ENCODE measurements around the gene ASGR2. TPM values are rescaled to one million over a fixed set of nuclear protein-coding genes. Genes with fewer than 3 reads are reported as not detected.
"Not testable (repeated sequence)": the region's sequence is repeated elsewhere in the genome, so short reads cannot be mapped to it uniquely, and the experiment has no call there.

ASGR2 gene
- total RNA-seq, 1 donor from 2014 or later = not detected

DNA sequence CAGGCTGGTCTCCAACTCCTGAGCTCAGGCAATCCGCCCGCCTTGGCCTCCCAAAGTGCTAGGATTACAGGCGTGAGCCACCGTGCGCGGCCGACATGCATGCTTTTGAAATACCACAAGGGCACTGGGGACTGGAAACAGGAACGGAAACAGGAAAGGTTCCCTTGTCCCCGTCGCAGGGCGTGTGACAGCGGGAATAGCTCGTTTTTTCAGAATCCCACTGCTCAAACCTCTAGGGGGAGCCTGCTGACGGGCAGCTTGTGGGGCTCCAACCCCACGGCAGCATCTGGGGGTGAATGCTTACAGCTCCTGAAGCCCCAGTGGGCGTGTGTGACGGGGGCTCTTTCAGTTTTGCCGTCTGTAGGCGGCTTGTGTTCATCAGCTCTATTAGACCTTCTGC is 18.8 kb upstream of the ASGR2 start:
- intact Hi-C loops (cut with micrococcal nuclease) = no loop called here
- peaks cover 11% of the 10 kb centered on the region for H3K27me3 Mint-ChIP-seq
- H3K36me3 Mint-ChIP-seq (ENCODE audit: low read depth) = no peaks in the 10 kb centered on the region
- H3K4me1 Mint-ChIP-seq = peaks cover 19% of the 10 kb centered on the region
- H3K4me3 Mint-ChIP-seq = peak overlapping the region; percentile 69
- peak; percentile 78 for DNase-seq
- H3K27ac Mint-ChIP-seq = peak overlapping the region; percentile 87
- no peaks in the 10 kb centered on the region for H3K9me3 Mint-ChIP-seq

DNA sequence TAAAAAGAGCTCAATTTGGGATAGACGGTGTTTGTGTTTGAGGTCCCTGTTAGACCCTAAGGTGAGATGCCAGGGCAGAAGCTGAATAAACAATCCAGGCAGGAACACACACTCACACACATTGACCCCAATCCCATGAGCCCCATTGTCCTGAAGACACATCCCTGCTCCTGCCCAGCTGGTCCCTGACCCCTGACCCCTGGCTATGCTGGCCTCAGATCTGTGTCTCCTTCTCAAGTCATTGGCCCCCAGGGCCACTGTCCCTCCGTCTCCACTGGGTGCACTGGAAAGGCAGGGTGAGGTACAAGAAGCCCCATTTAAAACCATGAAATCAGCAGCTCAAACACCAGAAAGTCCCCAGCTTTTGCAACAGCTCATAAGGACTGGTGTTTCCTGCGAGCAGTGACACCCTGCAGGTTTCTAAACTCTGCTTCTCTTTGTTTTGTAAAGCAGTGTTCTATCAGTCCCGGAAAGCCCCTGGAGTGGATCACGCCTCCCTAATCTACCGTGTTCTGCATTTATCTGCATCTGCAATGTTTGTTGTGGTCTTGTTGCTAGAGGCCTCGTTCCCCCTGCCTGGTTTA is 18.0 kb upstream of the ASGR2 start:
- Mint-ChIP-seq H3K4me3 (peak overlapping the region; percentile 75), H3K27ac (peak overlapping the region; percentile 97), H3K36me3 (ENCODE audit: low read depth) (no peaks in the 10 kb centered on the region), H3K9me3 (no peaks in the 10 kb centered on the region), H3K4me1 (peaks cover 19% of the 10 kb centered on the region), H3K27me3 (peaks cover 11% of the 10 kb centered on the region)
- intact Hi-C loops (cut with micrococcal nuclease) = no loop called here
- DNase-seq = peak; percentile 91

DNA sequence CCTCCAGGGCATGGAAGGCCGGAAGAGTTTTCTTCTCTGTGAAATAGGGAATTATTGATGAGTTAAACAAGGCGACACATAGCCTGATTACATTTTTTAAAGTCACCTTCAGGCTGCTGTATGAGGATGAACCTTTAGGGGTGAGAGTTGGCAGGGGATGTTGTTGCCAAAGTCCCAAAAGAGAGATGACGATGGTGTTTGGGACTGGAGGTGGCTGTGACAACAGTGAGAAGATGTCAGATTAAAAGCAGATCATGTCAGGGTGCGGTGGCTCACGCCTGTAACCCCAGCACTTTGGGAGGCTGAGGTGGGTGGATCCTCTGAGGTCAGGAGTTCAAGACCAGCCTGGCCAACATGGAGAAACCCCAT is 16.8 kb upstream of the ASGR2 start:
- H3K9me3 Mint-ChIP-seq = no peaks in the 10 kb centered on the region
- H3K4me1 Mint-ChIP-seq = peaks cover 19% of the 10 kb centered on the region
- intact Hi-C loops (cut with micrococcal nuclease) = no loop called here
- H3K27me3 Mint-ChIP-seq = peaks cover 2% of the 10 kb centered on the region
- no peak overlapping the region for H3K4me3 Mint-ChIP-seq
- no peak for DNase-seq
- H3K36me3 Mint-ChIP-seq (ENCODE audit: low read depth) = no peaks in the 10 kb centered on the region
- H3K27ac Mint-ChIP-seq = no peak overlapping the region

DNA sequence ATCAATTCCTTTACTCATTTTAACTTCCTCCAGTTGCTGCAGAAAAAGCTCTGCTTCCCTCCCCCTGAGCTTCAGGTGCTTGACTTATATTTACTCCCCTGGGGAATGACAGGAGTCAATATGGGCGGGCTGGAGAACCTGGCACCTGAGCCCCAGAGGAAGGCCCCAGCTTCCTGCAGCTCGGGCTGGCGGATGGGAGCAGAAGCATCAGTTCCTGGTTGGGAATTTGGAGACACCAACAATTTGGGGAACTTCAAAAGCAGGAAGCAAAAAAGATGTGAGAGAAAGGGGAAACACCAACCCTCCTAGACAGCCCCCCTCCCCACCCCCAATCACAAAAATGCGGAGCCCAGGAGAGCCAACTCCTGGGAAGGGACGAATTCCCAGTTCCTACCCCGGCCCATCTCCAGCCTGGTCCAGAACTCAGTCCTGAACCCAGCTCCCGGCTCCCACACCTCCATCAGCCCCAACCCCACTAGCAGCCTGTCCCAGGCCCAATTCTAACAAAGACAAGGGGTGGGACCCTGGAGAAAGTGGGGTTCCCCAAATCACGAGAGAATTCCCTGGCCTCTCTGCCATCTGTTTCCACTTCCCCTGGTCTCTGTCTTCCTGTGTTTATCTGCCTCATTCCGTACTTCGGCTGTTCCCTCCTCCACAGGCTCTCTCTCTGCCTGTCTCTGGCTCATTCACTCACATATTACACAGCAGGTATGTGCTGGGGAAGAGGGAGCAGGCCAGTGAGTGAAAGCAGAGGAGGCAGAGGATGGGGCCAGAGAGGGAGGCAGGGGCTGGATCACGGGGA is 16.2 kb upstream of the ASGR2 start:
- intact Hi-C loops (cut with micrococcal nuclease) = no loop called here
- no peaks in the 10 kb centered on the region for H3K36me3 Mint-ChIP-seq (ENCODE audit: low read depth)

DNA sequence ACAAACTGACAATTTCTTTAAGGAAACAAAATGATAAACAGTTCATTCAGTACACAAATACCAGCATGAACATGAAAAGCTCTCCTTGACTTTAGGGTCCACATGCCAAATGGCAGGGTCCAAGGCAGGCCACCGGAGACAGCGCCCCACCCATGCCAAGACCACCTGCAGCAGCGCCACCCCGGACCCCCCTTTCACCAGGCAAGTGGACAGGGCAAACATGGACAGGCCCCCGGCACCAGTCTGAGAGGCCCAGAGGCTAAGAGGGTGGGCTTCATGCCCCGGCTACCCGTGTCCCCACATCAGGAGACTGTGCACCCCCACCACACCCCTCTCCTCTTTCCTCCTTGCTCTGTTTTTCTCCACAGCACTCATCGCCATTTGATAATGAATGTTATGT is 14.7 kb upstream of the ASGR2 start:
- no peak for DNase-seq
- Mint-ChIP-seq H3K36me3 (ENCODE audit: low read depth) (no peaks in the 10 kb centered on the region), H3K27ac (no peak overlapping the region), H3K4me1 (peaks cover 16% of the 10 kb centered on the region), H3K9me3 (no peaks in the 10 kb centered on the region), H3K27me3 (no peaks in the 10 kb centered on the region), H3K4me3 (no peak overlapping the region)
- intact Hi-C loops (cut with micrococcal nuclease) = no loop called here

More for the DNA sequence above, 16.2 kb upstream of the ASGR2 start:
- no peak overlapping the region for H3K27ac Mint-ChIP-seq
- DNase-seq = no peak
- H3K4me1 Mint-ChIP-seq = peaks cover 19% of the 10 kb centered on the region
- no peak overlapping the region for H3K4me3 Mint-ChIP-seq
- no peaks in the 10 kb centered on the region for H3K9me3 Mint-ChIP-seq
- H3K27me3 Mint-ChIP-seq = no peaks in the 10 kb centered on the region

DNA sequence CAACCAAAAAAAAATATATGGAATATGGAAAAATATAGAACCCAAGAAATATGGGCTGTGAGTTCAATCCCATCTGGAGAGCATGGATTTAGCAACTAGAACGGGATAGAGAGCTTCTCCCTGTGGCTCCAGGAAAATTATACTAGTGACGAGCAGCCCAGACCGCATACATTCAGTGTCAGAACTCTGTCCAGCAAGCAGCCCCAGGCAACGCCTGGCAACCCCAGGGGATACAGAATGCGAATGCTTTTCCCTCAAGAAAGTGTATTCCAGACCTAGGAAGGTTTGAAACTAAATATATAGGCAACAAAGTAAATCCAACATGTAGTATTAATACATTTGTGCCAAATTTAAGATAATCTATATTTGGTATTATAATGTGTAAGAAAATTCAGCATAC is 13.5 kb upstream of the ASGR2 start:
- no peak for DNase-seq
- intact Hi-C loops (cut with micrococcal nuclease) = no loop called here
- no peak overlapping the region for H3K27ac Mint-ChIP-seq
- no peak overlapping the region for H3K4me3 Mint-ChIP-seq
- no peaks in the 10 kb centered on the region for H3K9me3 Mint-ChIP-seq
- peaks cover 5% of the 10 kb centered on the region for H3K27me3 Mint-ChIP-seq
- H3K4me1 Mint-ChIP-seq = peaks cover 11% of the 10 kb centered on the region
- H3K36me3 Mint-ChIP-seq (ENCODE audit: low read depth) = no peaks in the 10 kb centered on the region

DNA sequence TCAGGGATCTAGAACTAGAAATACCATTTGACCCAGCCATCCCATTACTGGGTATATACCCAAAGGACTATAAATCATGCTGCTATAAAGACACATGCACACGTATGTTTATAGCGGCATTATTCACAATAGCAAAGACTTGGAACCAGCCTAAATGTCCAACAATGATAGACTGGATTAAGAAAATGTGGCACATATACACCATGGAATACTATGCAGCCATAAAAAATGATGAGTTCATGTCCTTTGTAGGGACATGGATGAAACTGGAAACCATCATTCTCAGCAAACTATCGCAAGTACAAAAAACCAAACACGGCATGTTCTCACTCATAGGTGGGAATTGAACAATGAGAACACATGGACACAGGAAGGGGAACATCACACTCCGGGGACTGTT is 12.9 kb upstream of the ASGR2 start:
- H3K9me3 Mint-ChIP-seq; H3K27me3 Mint-ChIP-seq; H3K4me3 Mint-ChIP-seq; H3K4me1 Mint-ChIP-seq; H3K27ac Mint-ChIP-seq; DNase-seq; intact Hi-C loops (cut with micrococcal nuclease); H3K36me3 Mint-ChIP-seq (ENCODE audit: low read depth): not testable (repeated sequence)

DNA sequence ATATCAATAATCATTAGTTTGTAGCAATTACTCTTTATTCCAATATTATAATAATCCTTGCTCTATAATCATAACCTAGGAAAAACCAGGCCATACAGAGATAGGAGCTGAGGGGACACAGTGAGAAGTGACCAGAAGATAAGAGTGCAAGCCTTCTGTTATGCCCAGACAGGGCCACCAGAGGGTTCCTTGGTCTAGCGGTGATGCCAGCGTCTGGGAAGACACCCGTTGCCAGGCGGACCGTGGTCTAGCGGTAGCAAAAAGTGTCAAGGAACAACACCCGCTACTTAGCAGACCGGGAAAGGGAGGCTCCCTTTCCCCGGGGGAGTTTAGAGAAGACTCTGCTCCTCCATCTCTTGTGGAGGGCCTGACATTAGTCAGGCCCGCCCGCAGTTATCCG is 11.8 kb upstream of the ASGR2 start:
- H3K27me3 Mint-ChIP-seq; H3K4me3 Mint-ChIP-seq; H3K27ac Mint-ChIP-seq; H3K9me3 Mint-ChIP-seq; H3K4me1 Mint-ChIP-seq; DNase-seq; intact Hi-C loops (cut with micrococcal nuclease); H3K36me3 Mint-ChIP-seq (ENCODE audit: low read depth): not testable (repeated sequence)

DNA sequence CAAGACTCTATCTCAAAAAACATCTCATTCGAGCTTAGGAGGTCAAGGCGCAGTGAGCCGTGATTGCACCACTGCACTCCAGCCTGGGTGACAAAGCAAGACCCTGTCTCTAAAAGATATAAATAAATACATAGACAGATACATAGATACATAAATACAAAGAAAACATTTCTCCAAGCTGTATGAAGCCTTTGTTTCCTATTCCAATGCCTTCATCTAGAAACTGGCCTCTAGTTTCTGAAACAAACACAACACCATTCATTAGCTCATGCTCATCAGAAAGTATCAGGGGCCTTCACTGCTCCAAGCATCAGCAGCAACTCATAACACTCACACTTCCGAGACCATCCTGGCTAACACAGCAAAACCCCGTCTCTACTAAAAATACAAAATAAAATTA is 10.3 kb upstream of the ASGR2 start:
- H3K36me3 Mint-ChIP-seq (ENCODE audit: low read depth) = no peaks in the 10 kb centered on the region
- H3K9me3 Mint-ChIP-seq = no peaks in the 10 kb centered on the region
- DNase-seq = no peak
- no peak overlapping the region for H3K4me3 Mint-ChIP-seq
- peaks cover 16% of the 10 kb centered on the region for H3K27me3 Mint-ChIP-seq
- peaks cover 4% of the 10 kb centered on the region for H3K4me1 Mint-ChIP-seq
- H3K27ac Mint-ChIP-seq = no peak overlapping the region
- intact Hi-C loops (cut with micrococcal nuclease) = no loop called here

DNA sequence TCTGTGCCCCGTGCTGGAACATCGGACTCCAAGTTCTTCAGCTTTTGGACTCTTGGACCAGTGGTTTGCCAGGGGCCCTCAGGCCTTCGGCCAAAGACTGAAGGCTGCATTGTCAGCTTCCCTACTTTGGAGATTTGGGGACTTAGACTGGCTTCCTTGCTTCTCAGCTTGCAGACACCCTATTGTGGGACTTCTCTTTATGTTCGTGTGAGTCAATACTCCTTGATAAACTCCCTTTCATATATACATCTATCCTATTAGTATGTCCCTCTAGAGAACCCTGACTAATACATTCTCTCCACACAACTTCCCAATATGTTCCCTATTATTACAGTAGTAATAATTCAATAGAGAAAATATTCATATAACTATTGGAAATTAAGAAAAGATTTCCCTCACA is 9.2 kb upstream of the ASGR2 start:
- Mint-ChIP-seq H3K36me3 (ENCODE audit: low read depth) (no peaks in the 10 kb centered on the region), H3K4me3 (no peak overlapping the region), H3K9me3 (no peaks in the 10 kb centered on the region), H3K27me3 (peaks cover 21% of the 10 kb centered on the region), H3K4me1 (peaks cover 4% of the 10 kb centered on the region), H3K27ac (no peak overlapping the region)
- intact Hi-C loops (cut with micrococcal nuclease) = no loop called here
- DNase-seq = no peak

DNA sequence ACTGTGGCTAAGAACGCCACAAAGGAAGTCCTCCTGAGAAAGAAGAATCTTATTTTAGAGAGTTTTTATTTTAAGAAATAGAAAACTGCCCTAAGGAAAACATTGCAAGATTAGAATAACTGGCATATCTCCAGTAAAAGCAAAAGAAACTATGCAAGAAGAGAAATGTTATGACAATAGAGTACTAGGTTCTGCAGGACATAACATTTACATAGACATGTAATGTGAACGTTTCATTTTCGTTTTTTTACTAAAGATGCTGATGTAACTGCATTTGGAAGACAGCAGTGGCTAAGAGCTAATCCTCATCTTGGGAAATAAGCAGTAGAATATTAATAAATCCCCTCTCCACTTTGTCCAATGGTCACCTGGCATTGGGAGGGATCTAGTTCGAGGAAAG is 7.8 kb upstream of the ASGR2 start:
- Mint-ChIP-seq H3K4me1 (peaks cover 4% of the 10 kb centered on the region), H3K36me3 (ENCODE audit: low read depth) (no peaks in the 10 kb centered on the region), H3K9me3 (no peaks in the 10 kb centered on the region), H3K27ac (no peak overlapping the region), H3K4me3 (no peak overlapping the region), H3K27me3 (peaks cover 22% of the 10 kb centered on the region)
- DNase-seq = no peak
- intact Hi-C loops (cut with micrococcal nuclease) = no loop called here

DNA sequence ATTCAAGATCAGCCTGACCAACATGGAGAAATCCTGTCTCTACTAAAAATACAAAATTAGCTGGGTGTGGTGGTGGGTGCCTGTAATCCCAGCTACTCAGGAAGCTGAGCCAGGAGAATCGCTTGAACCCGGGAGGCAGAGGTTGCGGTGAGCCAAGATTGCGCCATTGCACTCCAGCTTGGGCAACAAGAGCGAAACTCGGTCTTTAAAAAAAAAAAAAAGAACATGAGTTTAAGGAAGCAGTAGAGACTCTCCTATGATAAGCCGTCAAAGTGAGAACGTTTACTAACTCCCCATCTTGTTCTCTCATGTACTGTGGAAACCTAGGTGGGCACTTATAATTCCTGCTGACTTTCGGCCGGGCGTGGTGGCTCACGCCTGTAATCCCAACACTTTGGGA is 6.0 kb upstream of the ASGR2 start:
- H3K4me1 Mint-ChIP-seq, H3K9me3 Mint-ChIP-seq: not testable (repeated sequence)

DNA sequence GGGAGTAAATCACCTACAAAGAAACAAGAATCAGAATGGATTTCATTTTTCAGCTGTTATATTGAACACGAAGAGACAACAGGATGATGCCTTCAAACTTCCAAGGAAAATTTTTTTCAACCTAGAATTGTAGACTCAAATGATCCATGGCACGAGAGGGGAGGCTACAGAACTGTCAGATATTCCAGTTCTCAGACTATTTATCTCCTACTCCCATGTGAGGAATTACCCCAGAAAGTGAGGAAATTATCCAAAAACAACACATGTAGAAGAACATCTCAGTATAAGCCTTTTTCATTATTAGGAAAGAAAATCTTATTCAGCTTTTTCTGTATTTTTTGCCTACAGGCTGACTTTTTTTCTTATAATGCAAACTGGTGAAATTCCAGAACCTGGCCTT is 5.5 kb upstream of the ASGR2 start:
- no peaks in the 10 kb centered on the region for H3K36me3 Mint-ChIP-seq (ENCODE audit: low read depth)
- H3K4me1 Mint-ChIP-seq = peaks cover 4% of the 10 kb centered on the region
- no peaks in the 10 kb centered on the region for H3K9me3 Mint-ChIP-seq
- no peak for DNase-seq
- no peak overlapping the region for H3K4me3 Mint-ChIP-seq
- intact Hi-C loops (cut with micrococcal nuclease) = no loop called here
- peaks cover 26% of the 10 kb centered on the region for H3K27me3 Mint-ChIP-seq
- H3K27ac Mint-ChIP-seq = no peak overlapping the region

More for the DNA sequence above, 6.0 kb upstream of the ASGR2 start:
- H3K36me3 Mint-ChIP-seq (ENCODE audit: low read depth); H3K4me3 Mint-ChIP-seq; H3K27ac Mint-ChIP-seq; DNase-seq; intact Hi-C loops (cut with micrococcal nuclease): not testable (repeated sequence)
- peaks cover 26% of the 10 kb centered on the region for H3K27me3 Mint-ChIP-seq

DNA sequence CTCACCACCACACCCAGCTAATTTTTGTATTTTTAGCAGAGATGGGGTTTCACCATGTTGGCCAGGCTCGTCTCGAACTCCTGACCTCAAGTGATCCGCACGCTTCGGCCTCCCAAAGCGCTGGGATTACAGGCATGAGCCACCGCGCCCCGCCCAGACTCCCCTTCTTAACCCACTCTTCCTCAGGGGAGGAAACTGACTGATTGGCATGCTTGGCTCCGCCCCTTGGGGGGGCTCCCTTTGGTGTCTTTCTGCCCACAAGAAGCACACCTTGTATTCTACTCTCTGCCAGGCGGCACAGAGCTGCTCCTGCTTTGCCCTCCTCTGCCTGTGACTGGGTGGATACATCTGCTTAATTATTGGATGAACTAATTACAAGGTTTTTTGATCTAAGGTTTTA is 4.7 kb upstream of the ASGR2 start:
- H3K4me1 Mint-ChIP-seq = peaks cover 4% of the 10 kb centered on the region
- DNase-seq = no peak
- intact Hi-C loops (cut with micrococcal nuclease) = no loop called here
- H3K4me3 Mint-ChIP-seq = no peak overlapping the region
- no peaks in the 10 kb centered on the region for H3K9me3 Mint-ChIP-seq
- H3K27me3 Mint-ChIP-seq = peaks cover 26% of the 10 kb centered on the region
- H3K36me3 Mint-ChIP-seq (ENCODE audit: low read depth) = no peaks in the 10 kb centered on the region
- no peak overlapping the region for H3K27ac Mint-ChIP-seq
